ENCODE measurements around the gene TWF1. TPM values are rescaled to one million over a fixed set of nuclear protein-coding genes. Genes with fewer than 3 reads are reported as not detected.

Gene TWF1
- total RNA-seq, 6 experiments from 2014 or later: 146 to 165 (median 153) TPM

DNA sequence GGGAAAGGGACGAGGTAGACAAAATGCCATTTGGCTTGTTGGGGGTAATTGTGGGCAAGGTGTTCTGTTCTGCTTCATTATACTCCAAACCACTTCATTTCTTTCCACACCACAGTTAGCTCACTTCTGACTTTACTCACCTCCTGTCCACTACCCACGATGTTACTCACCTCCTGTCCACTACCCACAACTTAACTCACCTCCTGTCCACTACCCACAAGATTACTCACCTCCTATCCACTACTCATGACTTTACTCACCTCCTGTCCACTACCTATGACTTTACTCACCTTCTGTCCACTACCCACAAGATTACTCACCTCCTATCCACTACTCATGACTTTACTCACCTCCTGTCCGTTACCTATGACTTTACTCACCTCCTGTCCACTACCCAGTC lies 10.1 kb upstream of the TWF1 start:
- DNase-seq: no peak
- no peaks in the 10 kb centered on the region for H3K9me3 Mint-ChIP-seq
- no peaks in the 10 kb centered on the region for H3K36me3 Mint-ChIP-seq (ENCODE audit: low read depth)
- no peak for TF ChIP-seq CTCF (IDR thresholded peaks at IDR 0.05)
- H3K4me1 Mint-ChIP-seq (ENCODE audit: low read depth): peaks cover 14% of the 10 kb centered on the region
- peaks cover 1% of the 10 kb centered on the region; the same call in 1 of the 2 replicates for H3K27me3 Mint-ChIP-seq (ENCODE audit: insufficient read depth)
- H3K4me3 Mint-ChIP-seq: no peak overlapping the region
- no peak overlapping the region for H3K27ac Mint-ChIP-seq

DNA sequence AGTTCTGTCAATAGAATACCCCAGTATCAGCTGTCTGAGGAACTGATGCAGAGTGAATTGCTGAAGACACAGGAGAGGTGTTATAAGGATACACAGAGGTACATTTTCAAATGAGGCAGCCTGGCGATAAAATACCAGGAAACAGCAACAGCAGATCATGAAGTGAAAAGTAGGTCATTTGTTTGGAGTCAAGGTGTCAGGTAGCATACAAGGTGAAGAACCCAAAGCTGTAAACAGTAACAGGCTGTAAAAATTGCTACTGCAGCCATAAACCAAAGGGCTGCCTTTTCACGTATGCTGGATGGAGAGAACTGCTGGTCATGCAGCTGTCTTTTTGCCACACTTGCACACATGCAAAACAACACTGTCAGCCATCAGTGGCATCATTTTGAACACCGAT lies 9.3 kb upstream of the TWF1 start:
- no peaks in the 10 kb centered on the region for H3K9me3 Mint-ChIP-seq
- H3K27ac Mint-ChIP-seq: no peak overlapping the region
- H3K36me3 Mint-ChIP-seq (ENCODE audit: low read depth): no peaks in the 10 kb centered on the region
- TF ChIP-seq CTCF (IDR thresholded peaks at IDR 0.05): no peak
- H3K4me3 Mint-ChIP-seq: no peak overlapping the region
- no peak for DNase-seq
- H3K27me3 Mint-ChIP-seq (ENCODE audit: insufficient read depth): peaks cover 1% of the 10 kb centered on the region; the same call in 1 of the 2 replicates
- peaks cover 14% of the 10 kb centered on the region for H3K4me1 Mint-ChIP-seq (ENCODE audit: low read depth)

- H3K9me3 Mint-ChIP-seq: no peaks in the 10 kb centered on the region
- H3K4me1 Mint-ChIP-seq (ENCODE audit: low read depth): peaks cover 14% of the 10 kb centered on the region
- no peak overlapping the region for H3K27ac Mint-ChIP-seq
- H3K27me3 Mint-ChIP-seq (ENCODE audit: insufficient read depth): no peaks in the 10 kb centered on the region
- no peaks in the 10 kb centered on the region for H3K36me3 Mint-ChIP-seq (ENCODE audit: low read depth)
- H3K4me3 Mint-ChIP-seq: no peak overlapping the region
- no peak for TF ChIP-seq CTCF (IDR thresholded peaks at IDR 0.05)
- DNase-seq: peak; percentile 36
Measured at GRCh38 chr12:43812926-43813325, 6.8 kb upstream of the TWF1 start.

DNA sequence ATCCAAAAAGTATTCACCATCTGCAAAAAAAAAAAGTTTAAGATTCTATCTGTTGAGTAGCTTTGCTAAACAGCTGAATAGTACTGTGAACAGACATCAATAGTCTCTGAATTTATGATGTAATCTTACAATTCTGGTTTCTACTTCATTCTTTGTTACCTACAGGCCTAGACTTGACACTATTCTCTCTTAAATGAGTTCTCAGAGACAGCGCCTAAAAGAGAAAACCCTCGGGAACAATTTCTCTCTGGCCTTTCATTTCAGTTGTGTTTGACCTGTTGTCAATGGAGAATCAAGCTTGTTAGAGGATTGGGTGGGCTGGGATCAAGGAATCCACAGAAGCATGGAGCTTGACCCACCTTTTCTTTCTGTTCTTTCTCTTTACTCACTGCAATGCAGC lies 5.9 kb upstream of the TWF1 start:
- H3K36me3 Mint-ChIP-seq (ENCODE audit: low read depth): no peaks in the 10 kb centered on the region
- no peaks in the 10 kb centered on the region for H3K9me3 Mint-ChIP-seq
- no peak for DNase-seq
- no peak overlapping the region for H3K27ac Mint-ChIP-seq
- peaks cover 19% of the 10 kb centered on the region for H3K4me1 Mint-ChIP-seq (ENCODE audit: low read depth)
- no peak overlapping the region for H3K4me3 Mint-ChIP-seq
- no peaks in the 10 kb centered on the region for H3K27me3 Mint-ChIP-seq (ENCODE audit: insufficient read depth)
- TF ChIP-seq CTCF (IDR thresholded peaks at IDR 0.05): no peak

DNA sequence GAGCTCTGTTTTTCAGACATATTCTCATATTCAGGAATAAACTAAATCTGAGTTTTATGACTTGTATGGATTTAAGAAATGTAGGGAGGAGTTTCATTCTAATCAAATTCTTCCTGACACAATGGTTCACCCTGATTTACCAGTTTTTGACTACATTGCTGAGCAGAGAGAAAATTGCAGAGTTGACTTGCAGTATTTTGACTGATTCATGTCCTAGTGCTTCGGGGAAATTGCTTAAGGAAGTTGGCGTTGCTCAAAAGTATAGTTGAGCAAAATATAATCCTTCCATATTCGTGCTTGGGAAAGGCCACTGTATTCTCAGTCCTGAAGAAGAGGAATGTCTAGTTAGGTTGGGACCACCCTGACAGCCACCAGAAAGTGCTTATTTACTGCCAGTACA lies 1.3 kb upstream of the TWF1 start:
- peak overlapping the region; percentile 95 for H3K4me3 Mint-ChIP-seq

More for the DNA sequence above, 1.3 kb upstream of the TWF1 start:
- peak overlapping the region; percentile 99; the same call in 1 of the 2 replicates for H3K27ac Mint-ChIP-seq
- no peak for DNase-seq
- H3K27me3 Mint-ChIP-seq (ENCODE audit: insufficient read depth): no peaks in the 10 kb centered on the region
- H3K9me3 Mint-ChIP-seq: no peaks in the 10 kb centered on the region
- peaks cover 4% of the 10 kb centered on the region; the same call in 1 of the 2 replicates for H3K36me3 Mint-ChIP-seq (ENCODE audit: low read depth)
- H3K4me1 Mint-ChIP-seq (ENCODE audit: low read depth): peaks cover 29% of the 10 kb centered on the region
- TF ChIP-seq CTCF (IDR thresholded peaks at IDR 0.05): no peak

Measured in HFFc6 (cell line).